Measurements from ENCODE around the gene FOXD3.

FOXD3 gene

GRCh38 chr1:63322114-63322943 lies at the start of gene FOXD3:
TSS of gene FOXD3 (plus strand) at chr1:63322567. CDS start at chr1:63323059, 492 bp downstream.
- DNase-seq: no peak

- DNase-seq: no peak
These were observed 49.6 kb upstream of the FOXD3 start for GRCh38 chr1:63272811-63273210.

GRCh38 chr1:63274371-63274770 lies 48.0 kb upstream of the FOXD3 start:
- DNase-seq: no peak

GRCh38 chr1:63274979-63275378 lies 47.4 kb upstream of the FOXD3 start:
- no peak for DNase-seq

- no peak for DNase-seq
These were observed 45.7 kb upstream of the FOXD3 start for GRCh38 chr1:63276624-63277023.

- DNase-seq: no peak
These were observed 44.9 kb upstream of the FOXD3 start for GRCh38 chr1:63277195-63278192.

- no peak for DNase-seq
These were observed 40.6 kb upstream of the FOXD3 start for GRCh38 chr1:63281753-63282152.

- DNase-seq: no peak
These were observed 33.2 kb upstream of the FOXD3 start for GRCh38 chr1:63289135-63289534.

- DNase-seq: no peak
These were observed 27.4 kb upstream of the FOXD3 start for GRCh38 chr1:63294803-63295594.

- no peak for DNase-seq
These were observed 18.0 kb upstream of the FOXD3 start for GRCh38 chr1:63304410-63304809.

GRCh38 chr1:63305043-63305442 lies 17.3 kb upstream of the FOXD3 start:
- no peak for DNase-seq

GRCh38 chr1:63307196-63307794 lies 15.1 kb upstream of the FOXD3 start:
- no peak for DNase-seq

GRCh38 chr1:63316598-63316983 lies 5.8 kb upstream of the FOXD3 start:
- DNase-seq: no peak

GRCh38 chr1:63316984-63317816 lies 5.2 kb upstream of the FOXD3 start:
- no peak for DNase-seq

GRCh38 chr1:63317817-63318152 lies 4.6 kb upstream of the FOXD3 start:
- no peak for DNase-seq

GRCh38 chr1:63318201-63318979 lies 4.0 kb upstream of the FOXD3 start:
- no peak for DNase-seq

GRCh38 chr1:63319046-63320021 lies 3.0 kb upstream of the FOXD3 start:
- no peak for DNase-seq

GRCh38 chr1:63320022-63320721 lies 2.2 kb upstream of the FOXD3 start:
- no peak for DNase-seq

Measured in NCI-H2081 treated with DMSO at 0.1 percent for 48 hours (cell line).